ENCODE data around the gene EPS15. TPM values are rescaled to one million over a fixed set of nuclear protein-coding genes. Genes with fewer than 3 reads are reported as not detected.

EPS15 gene
- total and polyA plus RNA-seq, 10 donors: 24.2 to 142 (median 126) TPM

- 95 to 98% (median 97%) methylated on average over 2 of the region's 2 CpGs for WGBS, 5 donors
Measured at GRCh38 chr1:51385776-51386175, 133.3 kb downstream of the EPS15 start.

GRCh38 chr1:51381964-51382363 lies 137.1 kb downstream of the EPS15 start:
- Histone ChIP-seq H3K27me3 (replicated peaks in 1 of 7) (no peaks in the 10 kb centered on the region), H3K4me3 (no peak overlapping the region), H3K9me3 (peaks cover 0 to 23% (median 16%) of the 10 kb centered on the region in 8 donors), H3K36me3 (peaks cover 3 to 91% (median 50%) of the 10 kb centered on the region in 6 donors), H3K4me1 (no peaks in the 10 kb centered on the region), H3K27ac (no peak overlapping the region)
- intact Hi-C loops (cut with DNase I; ENCODE audit: low total_unique reads): no loop called here
- DNase-seq: no peak
- TF ChIP-seq POLR2A (IDR thresholded peaks at IDR 0.05) (no peak), POLR2AphosphoS5 (IDR thresholded peaks at IDR 0.05) (no peak), CTCF (IDR thresholded peaks at IDR 0.05 in 8 of 11, conservative IDR thresholded peaks at IDR 0.05 in 3 of 11) (no peak)

More at GRCh38 chr1:51385776-51386175, 133.3 kb downstream of the EPS15 start:
- peaks cover 3 to 55% (median 31%) of the 10 kb centered on the region in 6 donors for H3K36me3 ChIP-seq
- TF ChIP-seq POLR2A (IDR thresholded peaks at IDR 0.05) (no peak), CTCF (IDR thresholded peaks at IDR 0.05 in 8 of 11, conservative IDR thresholded peaks at IDR 0.05 in 3 of 11) (no peak), POLR2AphosphoS5 (IDR thresholded peaks at IDR 0.05) (no peak)
- H3K27me3 ChIP-seq (replicated peaks in 1 of 7): no peaks in the 10 kb centered on the region
- no peak overlapping the region for H3K4me3 ChIP-seq
- H3K27ac ChIP-seq: no peak overlapping the region
- no peak for DNase-seq
- no peaks in the 10 kb centered on the region for H3K4me1 ChIP-seq
- intact Hi-C loops (cut with DNase I; ENCODE audit: low total_unique reads): no loop called here
- H3K9me3 ChIP-seq: peaks cover 0 to 23% (median 16%) of the 10 kb centered on the region in 8 donors

GRCh38 chr1:51380936-51381335 lies 138.1 kb downstream of the EPS15 start:
- Histone ChIP-seq H3K4me1 (no peaks in the 10 kb centered on the region), H3K27ac (no peak overlapping the region), H3K4me3 (no peak overlapping the region), H3K36me3 (peaks cover 3 to 95% (median 49%) of the 10 kb centered on the region in 6 donors), H3K27me3 (replicated peaks in 1 of 7) (no peaks in the 10 kb centered on the region), H3K9me3 (peaks cover 0 to 23% (median 15%) of the 10 kb centered on the region in 8 donors)
- WGBS, 5 donors: 92 to 100% (median 96%) methylated on average over 1 of the region's 1 CpG
- no peak for DNase-seq
- no peak for TF ChIP-seq POLR2A (IDR thresholded peaks at IDR 0.05)
- TF ChIP-seq CTCF (IDR thresholded peaks at IDR 0.05 in 8 of 11, conservative IDR thresholded peaks at IDR 0.05 in 3 of 11): no peak
- no peak for TF ChIP-seq POLR2AphosphoS5 (IDR thresholded peaks at IDR 0.05)
- intact Hi-C loops (cut with DNase I; ENCODE audit: low total_unique reads): no loop called here

DNA sequence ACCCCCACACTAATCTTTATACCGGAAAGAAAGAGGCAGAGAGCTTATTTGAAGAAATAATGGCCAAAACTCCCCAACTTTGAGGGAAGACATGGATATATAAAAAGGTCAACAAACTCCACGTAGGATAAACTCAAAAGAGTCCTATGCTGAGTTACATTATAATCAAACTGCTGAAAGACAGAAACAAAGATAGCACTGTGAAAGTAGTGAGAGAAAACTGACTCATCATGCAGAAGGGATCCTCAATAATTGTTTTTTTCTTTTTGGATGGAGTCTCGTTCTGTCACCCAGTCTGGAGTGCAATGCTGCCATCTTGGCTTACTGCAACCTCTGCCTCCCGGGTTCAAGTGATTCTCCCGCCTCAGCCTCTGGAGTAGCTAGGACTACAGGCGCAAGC lies 140.2 kb downstream of the EPS15 start:
- H3K4me1 ChIP-seq: no peaks in the 10 kb centered on the region
- peaks cover 0 to 94% (median 40%) of the 10 kb centered on the region in 6 donors for H3K36me3 ChIP-seq
- WGBS, 5 donors: 93 to 97% (median 97%) methylated on average over 6 of the region's 6 CpGs

More for the DNA sequence above, 140.2 kb downstream of the EPS15 start:
- no peak for DNase-seq
- Histone ChIP-seq H3K27me3 (replicated peaks in 1 of 7) (no peaks in the 10 kb centered on the region), H3K9me3 (peaks cover 0 to 7% (median 5%) of the 10 kb centered on the region in 8 donors), H3K27ac (no peak overlapping the region), H3K4me3 (no peak overlapping the region)
- intact Hi-C loops (cut with DNase I; ENCODE audit: low total_unique reads): no loop called here
- TF ChIP-seq POLR2AphosphoS5 (IDR thresholded peaks at IDR 0.05) (no peak), CTCF (IDR thresholded peaks at IDR 0.05 in 8 of 11, conservative IDR thresholded peaks at IDR 0.05 in 3 of 11) (no peak), POLR2A (IDR thresholded peaks at IDR 0.05) (no peak)

Measured in spleen (tissue), 11 donors.